Erythroblast (primary cell): ENCODE data around the gene PTGS1.
A peak's percentile ranks its signal among the peaks of the same experiment; 100 is the strongest.
"Not testable (repeated sequence)": the region's sequence is repeated elsewhere in the genome, so short reads cannot be mapped to it uniquely, and the experiment has no call there.

Experiments used
- DNase-seq, 2 experiments: peaks; one replicate each; lab custom pipeline; 2025; lab: John Stamatoyannopoulos, UW
- GATA1 ChIP-seq: IDR thresholded peaks from 2 replicates; pipeline ENCODE4 v1.6.1; 2011; ENCODE audit warnings: low read depth, mild to moderate bottlenecking, control low read depth, low read length, moderate library complexity
- POLR2A ChIP-seq: IDR thresholded peaks from 2 replicates; pipeline ENCODE4 v1.6.1; 2011; ENCODE audit warnings: mild to moderate bottlenecking, low read length

PTGS1 gene

DNA sequence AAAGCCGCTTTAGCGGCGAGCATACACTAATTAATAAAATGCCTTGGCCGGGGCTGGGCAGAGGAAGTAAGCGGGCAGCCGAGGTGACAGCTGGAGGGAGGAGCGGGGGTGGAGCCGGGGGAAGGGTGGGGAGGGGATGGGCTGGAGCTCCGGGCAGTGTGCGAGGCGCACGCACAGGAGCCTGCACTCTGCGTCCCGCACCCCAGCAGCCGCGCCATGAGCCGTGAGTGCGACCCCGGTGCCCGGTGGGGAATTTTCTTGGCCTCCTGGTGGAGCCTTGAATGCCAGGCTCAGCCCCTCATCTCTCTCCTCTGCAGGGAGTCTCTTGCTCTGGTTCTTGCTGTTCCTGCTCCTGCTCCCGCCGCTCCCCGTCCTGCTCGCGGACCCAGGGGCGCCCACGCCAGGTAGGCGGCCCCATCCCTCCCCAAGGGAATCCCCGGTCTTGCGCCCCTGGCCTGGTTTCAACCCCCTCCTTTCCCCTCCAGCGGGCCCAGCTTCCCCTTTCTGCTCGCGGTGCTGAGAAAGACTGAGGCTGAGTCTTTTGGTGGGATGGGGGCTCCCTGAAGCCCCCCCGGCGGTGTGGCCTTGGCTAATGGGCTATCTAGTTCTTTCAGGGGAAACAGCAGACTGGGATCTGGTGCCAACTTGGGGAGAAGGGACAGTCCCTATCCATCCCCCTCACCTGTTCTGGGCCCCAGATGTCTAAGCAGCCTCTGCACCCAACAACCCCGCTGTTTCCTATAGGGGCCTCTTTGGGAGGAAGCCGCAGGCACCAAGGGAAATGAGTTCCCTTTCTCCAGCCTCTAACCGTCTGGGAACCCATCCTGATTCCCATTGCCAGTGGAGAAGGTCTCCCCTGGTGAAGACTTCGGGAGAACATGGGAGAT, at the start of gene PTGS1:
PTGS1 (plus strand) TSS at position 156 of the 887 bp plus-strand sequence; CDS start at position 217, 61 bp downstream.
- TF ChIP-seq GATA1: no peak
- TF ChIP-seq POLR2A: peak; percentile 38
- peak; percentile 72 to 73 for DNase-seq

DNA sequence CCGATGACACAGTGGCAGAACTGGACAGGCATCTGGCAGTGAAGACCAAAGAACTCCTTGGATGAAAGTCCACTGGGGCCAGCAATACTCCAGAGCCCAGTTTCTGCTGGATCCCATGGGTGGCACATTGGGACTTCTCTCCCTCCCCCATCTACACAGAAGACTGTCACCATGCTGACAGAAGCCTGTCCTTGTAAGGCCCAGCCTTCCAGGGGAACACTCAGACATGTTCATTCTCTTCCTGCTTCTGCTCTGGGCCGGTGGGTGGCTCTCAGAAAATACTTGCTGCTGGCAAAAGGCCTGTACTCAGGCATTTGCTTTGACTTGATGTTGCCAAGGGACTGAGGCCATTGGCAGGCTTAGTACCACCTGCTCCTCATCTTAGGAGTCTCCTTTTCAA, 48.3 kb upstream of the PTGS1 start:
- TF ChIP-seq GATA1 (no peak), POLR2A (no peak)

GRCh38 chr9:122324665-122325064, 46.2 kb upstream of the PTGS1 start:
- DNase-seq: not testable (repeated sequence)

More for the DNA sequence above, 48.3 kb upstream of the PTGS1 start:
- no peak for DNase-seq

- DNase-seq: peak in 1 of 2 experiments; percentile 57
- no peak for TF ChIP-seq GATA1
- TF ChIP-seq POLR2A: no peak
Observed at GRCh38 chr9:122325124-122325523, 45.7 kb upstream of the PTGS1 start.

DNA sequence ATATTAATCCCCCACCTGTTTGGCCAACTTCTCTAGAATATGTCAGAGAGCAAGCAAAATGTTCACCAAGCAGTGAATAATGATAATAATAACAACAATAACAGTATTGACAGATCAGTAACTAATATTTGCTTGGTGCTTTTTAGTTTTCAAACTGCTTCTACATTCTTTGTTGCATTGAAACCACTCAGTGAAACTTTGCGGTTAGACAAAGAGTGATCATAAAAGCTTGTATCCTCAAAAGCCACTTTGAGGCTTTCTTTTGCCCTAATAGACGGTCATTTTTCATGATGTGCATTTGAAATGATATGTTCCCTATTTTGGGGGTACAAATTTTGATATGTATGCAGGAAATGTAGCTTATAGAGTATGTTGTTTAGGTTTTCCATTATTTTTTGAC, 43.6 kb upstream of the PTGS1 start:
- DNase-seq: no peak

DNA sequence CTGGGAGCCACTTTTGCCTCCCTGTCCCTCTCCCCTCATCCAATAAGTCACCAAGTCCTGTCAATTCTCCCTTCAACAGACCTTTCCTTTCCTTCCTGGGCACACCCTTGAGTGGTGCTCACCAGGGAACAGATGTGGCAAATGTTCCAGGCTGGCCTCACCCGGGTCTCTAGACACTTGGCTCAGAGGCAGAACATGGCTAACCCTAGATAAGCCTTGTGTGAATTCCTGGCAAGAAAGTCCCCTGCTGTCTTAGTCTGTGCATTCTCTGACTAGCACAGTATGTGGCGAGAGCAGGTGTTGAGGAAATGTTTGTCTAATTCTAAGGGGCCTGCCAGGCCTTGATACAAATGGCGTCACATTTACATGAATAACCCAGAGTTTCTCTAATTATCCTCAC, 41.2 kb upstream of the PTGS1 start:
- TF ChIP-seq POLR2A (peak; percentile 38), GATA1 (no peak)
- DNase-seq: peak; percentile 67 to 69

More for the DNA sequence above, 43.6 kb upstream of the PTGS1 start:
- TF ChIP-seq GATA1 (no peak), POLR2A (no peak)

- DNase-seq: not testable (repeated sequence)
Observed at GRCh38 chr9:122330466-122330865, 40.4 kb upstream of the PTGS1 start.

- peak; percentile 66 to 76 for DNase-seq
- no peak for TF ChIP-seq POLR2A
- no peak for TF ChIP-seq GATA1
Observed at GRCh38 chr9:122331523-122331927, 39.3 kb upstream of the PTGS1 start.

- DNase-seq: peak; percentile 97 to 98
- TF ChIP-seq GATA1: peak; percentile 67
- TF ChIP-seq POLR2A: peak; percentile 90
Observed at GRCh38 chr9:122332083-122332482, 38.7 kb upstream of the PTGS1 start.

DNA sequence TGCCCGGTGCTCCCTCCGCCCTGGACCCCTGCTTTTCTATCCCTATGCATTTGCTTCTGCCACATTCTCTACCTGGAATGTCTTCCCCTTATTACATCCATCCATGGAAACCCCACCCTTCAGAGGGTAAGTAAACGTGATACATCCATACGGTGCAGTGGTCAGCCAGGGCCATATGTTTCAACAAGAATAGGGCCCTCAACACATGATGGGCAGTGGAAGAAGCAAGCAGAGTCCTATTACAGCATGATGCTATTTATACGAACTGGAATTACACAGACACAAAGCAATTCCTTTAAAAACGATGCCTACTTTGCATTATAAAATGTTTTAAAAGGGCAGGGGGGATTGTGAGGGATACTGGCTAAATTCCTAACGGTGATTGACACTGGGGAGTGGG, 38.2 kb upstream of the PTGS1 start:
- no peak for TF ChIP-seq POLR2A
- peak in 1 of 2 experiments; percentile 63 for DNase-seq

DNA sequence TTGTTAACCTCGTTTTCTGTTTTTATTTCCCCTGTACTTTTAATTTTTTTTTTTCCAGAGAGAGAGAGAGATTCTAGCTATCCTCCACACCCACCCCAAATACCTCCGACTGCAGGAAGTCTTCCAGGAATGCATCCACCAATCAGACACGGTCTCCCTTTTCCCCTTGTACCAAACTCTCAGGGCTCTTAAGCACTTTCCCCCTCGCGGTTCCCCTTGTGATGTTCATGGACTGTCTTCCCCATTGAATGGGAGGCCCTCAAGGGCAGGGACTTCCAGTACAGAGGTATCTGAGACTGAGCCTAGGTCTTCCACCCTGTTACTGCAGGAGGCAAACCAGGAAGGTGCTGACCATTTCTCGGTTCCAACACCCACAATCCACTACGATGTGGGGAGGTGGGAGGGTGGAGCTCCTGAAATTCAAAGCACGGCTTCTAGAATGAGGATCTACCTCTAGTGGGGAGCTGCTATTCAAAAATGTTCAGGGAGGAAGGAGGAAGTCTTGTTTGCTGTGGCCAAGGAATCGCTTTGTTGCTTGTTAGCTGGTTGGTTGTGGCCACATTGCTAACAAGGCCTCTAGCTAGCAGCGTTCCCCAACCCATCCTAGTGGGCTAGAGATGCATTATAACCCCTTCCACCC, 37.5 kb upstream of the PTGS1 start:
- TF ChIP-seq GATA1: no peak
- TF ChIP-seq POLR2A: no peak
- peak in 1 of 2 experiments; percentile 31 for DNase-seq

DNA sequence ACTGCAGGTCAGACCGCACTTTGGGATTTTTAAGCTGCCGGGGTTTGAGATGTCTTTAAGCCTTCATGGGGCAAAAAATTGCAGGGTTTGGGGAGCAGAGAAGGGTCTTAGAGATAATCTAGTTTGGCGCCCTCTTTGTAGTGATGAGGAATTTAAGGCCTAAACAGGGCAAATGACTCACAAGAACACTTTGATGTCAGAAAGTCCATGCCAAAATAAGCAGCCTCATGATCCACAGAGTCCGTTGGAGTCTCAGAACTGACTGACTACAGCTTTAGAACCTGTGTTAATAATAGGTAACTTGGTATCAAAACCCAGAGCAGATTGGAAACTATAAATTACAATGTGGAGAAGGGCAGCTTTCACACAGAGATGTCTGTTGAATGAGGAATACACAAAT, 35.9 kb upstream of the PTGS1 start:
- no peak for TF ChIP-seq POLR2A
- no peak for DNase-seq

DNA sequence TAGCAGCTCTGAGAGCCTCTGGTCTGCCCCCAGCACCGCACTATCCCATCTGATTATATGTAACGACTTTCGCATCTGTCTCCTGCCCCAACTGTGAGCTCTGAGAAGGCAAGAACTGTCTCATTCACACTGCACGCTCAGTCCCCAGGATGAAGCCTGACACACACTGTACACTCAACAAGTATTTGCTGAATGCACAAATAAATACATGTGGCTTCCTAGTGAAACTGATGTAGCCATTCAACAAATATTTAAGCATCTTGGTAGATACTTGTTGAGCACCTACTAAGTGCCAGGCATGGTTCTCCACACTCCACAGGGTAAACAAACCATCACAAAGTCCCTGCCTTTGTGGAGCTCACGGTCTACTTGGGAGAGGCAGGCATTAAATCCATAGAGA, 34.6 kb upstream of the PTGS1 start:
- DNase-seq: no peak
- TF ChIP-seq GATA1: no peak
- no peak for TF ChIP-seq POLR2A

GRCh38 chr9:122336866-122337555, 33.8 kb upstream of the PTGS1 start:
- TF ChIP-seq POLR2A (no peak), GATA1 (no peak)
- no peak for DNase-seq

- no peak for DNase-seq
- TF ChIP-seq GATA1: no peak
- TF ChIP-seq POLR2A: no peak
Observed at GRCh38 chr9:122337556-122337929, 33.3 kb upstream of the PTGS1 start.
